Effector memory CD4-positive, alpha-beta T cell (primary cell): Measurements from ENCODE around the gene ZNF574.

ENCODE experiments used
- DNase-seq, 3 donors: peaks; one replicate each; pipeline ENCODE4 v3.0.0-alpha.2; 2020
- H3K27ac ChIP-seq: 2 replicates; pipeline ENCODE4 v1.7.0; 2013; ENCODE audit warnings: mild to moderate bottlenecking, low read length, moderate library complexity; ENCODE audit not compliant: insufficient read depth, poor library complexity, severe bottlenecking
- H3K27me3 ChIP-seq: replicated peaks from 2 replicates; pipeline ENCODE4 v1.7.0; 2013; ENCODE audit warnings: mild to moderate bottlenecking, low read length; ENCODE audit not compliant: insufficient read depth, control insufficient read depth, poor library complexity, severe bottlenecking
- H3K36me3 ChIP-seq: 2 replicates; pipeline ENCODE4 v1.7.0; 2013; ENCODE audit warnings: mild to moderate bottlenecking, low read length, moderate library complexity; ENCODE audit not compliant: control insufficient read depth, insufficient read depth
- H3K4me1 ChIP-seq: 2 replicates; pipeline ENCODE4 v1.7.0; 2013; ENCODE audit warnings: low read length, mild to moderate bottlenecking; ENCODE audit not compliant: control insufficient read depth, insufficient read depth, poor library complexity, severe bottlenecking
- H3K4me3 ChIP-seq: 2 replicates; pipeline ENCODE4 v1.7.0; 2013; ENCODE audit warnings: low read length, low read depth, mild to moderate bottlenecking; ENCODE audit not compliant: insufficient read depth, poor library complexity, severe bottlenecking
- H3K9me3 ChIP-seq: 2 replicates; pipeline ENCODE4 v1.7.0; 2013; ENCODE audit warnings: mild to moderate bottlenecking, low read length, moderate library complexity; ENCODE audit not compliant: control insufficient read depth

Gene ZNF574

GRCh38 chr19:42069619-42070351 is 6.2 kb upstream of the ZNF574 start, which contains the start of gene GRIK5:
TSS of gene GRIK5 (minus strand) at chr19:42070206. CDS start at chr19:42065770, 4,436 bp downstream.
- no peak within 1 kb of the TSS for H3K27ac ChIP-seq
- H3K4me1 ChIP-seq: no peaks in the 10 kb centered on the region
- peaks cover 7% of the 10 kb centered on the region for H3K27me3 ChIP-seq
- no peak within 1 kb of the TSS for H3K4me3 ChIP-seq
- no peak for DNase-seq
- no peaks in the 10 kb centered on the region for H3K36me3 ChIP-seq
- H3K9me3 ChIP-seq: no peaks in the 10 kb centered on the region

GRCh38 chr19:42071247-42071646 is 4.7 kb upstream of the ZNF574 start:
- H3K4me1 ChIP-seq: peaks cover 3% of the 10 kb centered on the region
- no peak for DNase-seq
- no peaks in the 10 kb centered on the region for H3K36me3 ChIP-seq
- H3K9me3 ChIP-seq: no peaks in the 10 kb centered on the region
- H3K27ac ChIP-seq: no peak overlapping the region
- peaks cover 7% of the 10 kb centered on the region for H3K27me3 ChIP-seq
- no peak overlapping the region for H3K4me3 ChIP-seq

GRCh38 chr19:42074513-42075363 is 1.2 kb upstream of the ZNF574 start:
- H3K36me3 ChIP-seq: peaks cover 18% of the 10 kb centered on the region
- H3K4me3 ChIP-seq: peak overlapping the region; percentile 77
- no peaks in the 10 kb centered on the region for H3K9me3 ChIP-seq
- peaks cover 15% of the 10 kb centered on the region for H3K4me1 ChIP-seq
- DNase-seq: no peak
- H3K27ac ChIP-seq: peak overlapping the region; percentile 99
- H3K27me3 ChIP-seq: no peaks in the 10 kb centered on the region

- Histone ChIP-seq H3K27me3 (no peaks in the 10 kb centered on the region), H3K27ac (peak overlapping the region; percentile 99), H3K4me3 (peak overlapping the region; percentile 77), H3K4me1 (peaks cover 15% of the 10 kb centered on the region), H3K9me3 (no peaks in the 10 kb centered on the region), H3K36me3 (peaks cover 23% of the 10 kb centered on the region)
- no peak for DNase-seq
Measured at GRCh38 chr19:42075364-42075615, 676 bp upstream of the ZNF574 start.

- DNase-seq: no peak
- H3K27me3 ChIP-seq: no peaks in the 10 kb centered on the region
Measured at GRCh38 chr19:42076380-42076944, 496 bp downstream of the ZNF574 start.

GRCh38 chr19:42078058-42078457 is 2.1 kb downstream of the ZNF574 start:
- Histone ChIP-seq H3K9me3 (no peaks in the 10 kb centered on the region), H3K27ac (peak overlapping the region; percentile 99), H3K4me1 (peaks cover 15% of the 10 kb centered on the region), H3K4me3 (no peak overlapping the region), H3K36me3 (peaks cover 38% of the 10 kb centered on the region), H3K27me3 (no peaks in the 10 kb centered on the region)
- DNase-seq: no peak

More at GRCh38 chr19:42076380-42076944, 496 bp downstream of the ZNF574 start:
- H3K4me1 ChIP-seq: peaks cover 15% of the 10 kb centered on the region
- peak overlapping the region; percentile 77 for H3K4me3 ChIP-seq
- peak overlapping the region; percentile 99 for H3K27ac ChIP-seq
- no peaks in the 10 kb centered on the region for H3K9me3 ChIP-seq
- peaks cover 35% of the 10 kb centered on the region for H3K36me3 ChIP-seq

GRCh38 chr19:42078538-42079275 is 2.7 kb downstream of the ZNF574 start:
- peaks cover 15% of the 10 kb centered on the region for H3K4me1 ChIP-seq
- no peak overlapping the region for H3K27ac ChIP-seq
- H3K27me3 ChIP-seq: no peaks in the 10 kb centered on the region
- H3K4me3 ChIP-seq: no peak overlapping the region
- peaks cover 38% of the 10 kb centered on the region for H3K36me3 ChIP-seq
- no peaks in the 10 kb centered on the region for H3K9me3 ChIP-seq
- DNase-seq: no peak

GRCh38 chr19:42079276-42079669 is 3.3 kb downstream of the ZNF574 start:
- Histone ChIP-seq H3K27ac (no peak overlapping the region), H3K4me1 (peaks cover 15% of the 10 kb centered on the region), H3K36me3 (peaks cover 38% of the 10 kb centered on the region), H3K9me3 (no peaks in the 10 kb centered on the region), H3K27me3 (no peaks in the 10 kb centered on the region), H3K4me3 (no peak overlapping the region)
- DNase-seq: no peak

GRCh38 chr19:42079886-42080763 is 4.2 kb downstream of the ZNF574 start:
- no peak for DNase-seq
- no peak overlapping the region for H3K4me3 ChIP-seq
- peaks cover 12% of the 10 kb centered on the region for H3K4me1 ChIP-seq
- no peaks in the 10 kb centered on the region for H3K9me3 ChIP-seq
- no peak overlapping the region for H3K27ac ChIP-seq
- H3K27me3 ChIP-seq: no peaks in the 10 kb centered on the region
- H3K36me3 ChIP-seq: peaks cover 38% of the 10 kb centered on the region
